SH-SY5Y (cell line): ENCODE data around the gene CTNNBIP1.

Source experiments
- GATA2 ChIP-seq: IDR thresholded peaks from 2 replicates; pipeline ENCODE4 v1.6.1; 2011; ENCODE audit warnings: mild to moderate bottlenecking, low read depth, low read length
- GATA3 ChIP-seq: IDR thresholded peaks from 2 replicates; pipeline ENCODE4 v1.6.1; 2011; ENCODE audit warnings: low read depth, mild to moderate bottlenecking, low read length, moderate library complexity

- TF ChIP-seq GATA2 (peak; percentile 71), GATA3 (peak; percentile 40)
These were observed 105.0 kb downstream of the CTNNBIP1 start for GRCh38 chr1:9805006-9805508.
